Suprapubic skin (tissue), 4 donors: ENCODE data around the gene FAM98B. TPM values are rescaled to one million over a fixed set of nuclear protein-coding genes. Genes with fewer than 3 reads are reported as not detected.

ENCODE experiments used
- DNase-seq, 2 donors: peaks; one replicate each; pipeline ENCODE4 v3.0.0-alpha.2; 2019; ENCODE audit warnings: low spot score in 2 of 2
- H3K27ac ChIP-seq: fragments of 200-600 bp; sonication (generic); one replicate; pipeline ENCODE4 v1.5.1; 2019
- H3K27me3 ChIP-seq: fragments of 200-600 bp; sonication (generic); one replicate; pipeline ENCODE4 v1.5.1; 2019
- H3K36me3 ChIP-seq: fragments of 200-600 bp; sonication (generic); one replicate; pipeline ENCODE4 v1.5.1; 2019
- H3K4me1 ChIP-seq: fragments of 200-600 bp; sonication (generic); one replicate; pipeline ENCODE4 v1.5.1; 2019
- H3K4me3 ChIP-seq: fragments of 200-600 bp; sonication (generic); one replicate; pipeline ENCODE4 v1.5.1; 2019; ENCODE audit warnings: mild to moderate bottlenecking
- H3K9me3 ChIP-seq: fragments of 200-600 bp; sonication (generic); one replicate; pipeline ENCODE4 v1.5.1; 2019
- EP300 ChIP-seq: sonication (generic); formaldehyde crosslinking; IDR thresholded peaks from one replicate; pipeline ENCODE4 v1.6.1; 2017; ENCODE audit warnings: antibody characterized with exemption
- POLR2A ChIP-seq, 2 donors: fragments of 450-650 bp; IDR thresholded peaks; one replicate each; pipeline ENCODE4 v1.6.1; 2017; ENCODE audit warnings: antibody characterized with exemption in 2 of 2, mild to moderate bottlenecking in 2 of 2, moderate library complexity in 2 of 2
- POLR2AphosphoS5 ChIP-seq, 3 donors: sonication (generic); formaldehyde crosslinking; IDR thresholded peaks; one replicate each; pipeline ENCODE4 v1.6.1; 2017; ENCODE audit warnings: antibody characterized with exemption in 3 of 3
- WGBS: methylation state at CpG from one replicate; pipeline ENCODE4 v1.1.5; 2018; 5-methylcytosine and 5-hydroxymethylcytosine counted together
- total RNA-seq, 4 donors: library from RNA; depleted of rRNA; stranded (reverse); fragments of >200 nt; gene quantifications; one replicate each; pipeline ENCODE4 v1.1.0, GENCODE V29; 2016
- TF ChIP-seq, protein P1 (sequence below), 2 donors: fragments of 200-600 bp in 1 of 2; fragments of 450-650 bp in 1 of 2; sonication (generic) in 1 of 2; IDR thresholded peaks; one replicate each; pipeline ENCODE4 v1.5.1; 2016 to 2019; ENCODE audit warnings: antibody characterized with exemption in 2 of 2, mild to moderate bottlenecking in 1 of 2, moderate library complexity in 1 of 2

The FAM98B gene
- total RNA-seq, 4 donors from 2014 or later = 9.4 to 48.3 (median 14.7) TPM

- WGBS = 88% methylated on average over 2 of the region's 2 CpGs
- Histone ChIP-seq H3K36me3 (no peaks in the 10 kb centered on the region), H3K27ac (no peak overlapping the region), H3K27me3 (no peaks in the 10 kb centered on the region), H3K4me3 (no peak overlapping the region), H3K9me3 (no peaks in the 10 kb centered on the region), H3K4me1 (peaks cover under 1% of the 10 kb centered on the region)
- DNase-seq = no peak
- TF ChIP-seq EP300 = no peak
- no peak for TF ChIP-seq POLR2AphosphoS5 (IDR thresholded peaks at IDR 0.05)
- TF ChIP-seq, protein P1, sequence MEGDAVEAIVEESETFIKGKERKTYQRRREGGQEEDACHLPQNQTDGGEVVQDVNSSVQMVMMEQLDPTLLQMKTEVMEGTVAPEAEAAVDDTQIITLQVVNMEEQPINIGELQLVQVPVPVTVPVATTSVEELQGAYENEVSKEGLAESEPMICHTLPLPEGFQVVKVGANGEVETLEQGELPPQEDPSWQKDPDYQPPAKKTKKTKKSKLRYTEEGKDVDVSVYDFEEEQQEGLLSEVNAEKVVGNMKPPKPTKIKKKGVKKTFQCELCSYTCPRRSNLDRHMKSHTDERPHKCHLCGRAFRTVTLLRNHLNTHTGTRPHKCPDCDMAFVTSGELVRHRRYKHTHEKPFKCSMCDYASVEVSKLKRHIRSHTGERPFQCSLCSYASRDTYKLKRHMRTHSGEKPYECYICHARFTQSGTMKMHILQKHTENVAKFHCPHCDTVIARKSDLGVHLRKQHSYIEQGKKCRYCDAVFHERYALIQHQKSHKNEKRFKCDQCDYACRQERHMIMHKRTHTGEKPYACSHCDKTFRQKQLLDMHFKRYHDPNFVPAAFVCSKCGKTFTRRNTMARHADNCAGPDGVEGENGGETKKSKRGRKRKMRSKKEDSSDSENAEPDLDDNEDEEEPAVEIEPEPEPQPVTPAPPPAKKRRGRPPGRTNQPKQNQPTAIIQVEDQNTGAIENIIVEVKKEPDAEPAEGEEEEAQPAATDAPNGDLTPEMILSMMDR (IDR thresholded peaks at IDR 0.05) = no peak
- no peak for TF ChIP-seq POLR2A (IDR thresholded peaks at IDR 0.05)
Measured at GRCh38 chr15:38526158-38526557, 72.2 kb downstream of the FAM98B start.

- Histone ChIP-seq H3K27me3 (no peaks in the 10 kb centered on the region), H3K9me3 (no peaks in the 10 kb centered on the region), H3K36me3 (no peaks in the 10 kb centered on the region), H3K27ac (no peak overlapping the region), H3K4me1 (peaks cover 10% of the 10 kb centered on the region), H3K4me3 (no peak overlapping the region)
- WGBS = 71% methylated on average over 1 of the region's 1 CpG
- TF ChIP-seq POLR2A (IDR thresholded peaks at IDR 0.05) = no peak
- TF ChIP-seq, protein P1 (IDR thresholded peaks at IDR 0.05) = no peak
- no peak for TF ChIP-seq EP300
- no peak for TF ChIP-seq POLR2AphosphoS5 (IDR thresholded peaks at IDR 0.05)
- DNase-seq = no peak
Measured at GRCh38 chr15:38528294-38528693, 74.4 kb downstream of the FAM98B start.

DNA sequence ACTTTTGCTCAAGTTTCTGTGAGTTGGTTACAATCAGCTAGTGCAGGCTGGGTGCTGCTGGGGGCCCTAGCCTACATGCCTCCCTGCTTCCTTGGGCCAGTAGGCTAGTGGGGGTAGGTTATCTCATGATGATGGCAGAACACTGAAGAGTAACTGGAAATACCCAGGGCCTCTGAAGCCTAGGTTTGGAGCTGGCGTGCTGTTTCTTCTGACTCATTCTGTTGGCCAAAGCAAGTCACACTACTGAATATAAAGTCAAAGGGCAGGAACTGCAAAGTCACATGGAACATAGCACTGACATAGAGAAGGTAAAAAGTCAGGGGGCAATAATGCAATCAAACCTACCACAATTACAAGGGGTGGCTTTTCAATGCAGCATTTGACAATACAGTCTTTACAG is 76.2 kb downstream of the FAM98B start:
- H3K27me3 ChIP-seq = no peaks in the 10 kb centered on the region
- no peaks in the 10 kb centered on the region for H3K36me3 ChIP-seq
- DNase-seq = no peak
- TF ChIP-seq, protein P1 (IDR thresholded peaks at IDR 0.05) = no peak
- TF ChIP-seq POLR2A (IDR thresholded peaks at IDR 0.05) (no peak), POLR2AphosphoS5 (IDR thresholded peaks at IDR 0.05) (no peak), EP300 (no peak)
- 80% methylated on average over 1 of the region's 1 CpG for WGBS
- H3K9me3 ChIP-seq = no peaks in the 10 kb centered on the region
- peaks cover 10% of the 10 kb centered on the region for H3K4me1 ChIP-seq
- no peak overlapping the region for H3K27ac ChIP-seq
- no peak overlapping the region for H3K4me3 ChIP-seq

DNA sequence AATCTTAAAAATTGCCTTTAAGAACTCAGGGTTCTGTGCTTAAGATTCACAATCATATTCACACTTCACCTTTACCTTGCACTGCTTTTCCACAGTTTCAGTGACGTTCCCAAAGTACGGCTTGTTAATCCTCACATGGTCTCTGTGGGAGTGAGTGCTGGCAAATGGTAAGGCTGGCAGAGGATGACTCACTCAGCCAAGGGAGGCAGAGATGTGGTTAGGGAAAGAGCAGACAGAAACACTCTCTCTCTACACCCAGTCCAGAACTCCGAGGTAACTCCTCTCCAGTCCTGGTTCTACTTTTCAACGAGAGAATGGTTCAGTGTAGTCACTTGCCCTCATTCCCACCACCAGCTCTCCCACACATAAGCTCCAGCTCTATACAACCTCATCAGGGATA is 77.6 kb downstream of the FAM98B start:
- 37% methylated on average over 4 of the region's 4 CpGs for WGBS
- Histone ChIP-seq H3K4me3 (no peak overlapping the region), H3K36me3 (no peaks in the 10 kb centered on the region), H3K9me3 (no peaks in the 10 kb centered on the region), H3K4me1 (peaks cover 18% of the 10 kb centered on the region), H3K27me3 (no peaks in the 10 kb centered on the region), H3K27ac (peak overlapping the region; percentile 66)
- DNase-seq = no peak
- TF ChIP-seq POLR2AphosphoS5 (IDR thresholded peaks at IDR 0.05) = no peak

DNA sequence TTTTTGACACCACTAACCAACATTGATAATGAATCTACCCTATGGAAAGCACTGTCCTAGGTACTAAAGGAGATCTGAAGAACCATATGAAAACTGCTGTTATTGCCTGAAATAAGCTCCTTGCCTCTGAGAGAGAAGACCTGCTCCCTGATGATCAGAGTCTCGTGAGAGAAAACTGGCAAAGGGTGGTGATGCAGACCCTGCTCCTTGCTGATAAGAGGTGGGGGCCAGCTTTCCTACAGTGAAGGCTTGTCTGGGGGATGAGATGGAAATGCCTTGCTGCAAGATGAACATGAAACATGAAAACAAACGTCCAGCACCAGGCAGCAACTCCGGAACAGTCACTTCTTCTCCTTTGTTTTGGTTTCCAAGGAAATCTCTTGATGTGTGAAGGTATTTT is 78.8 kb downstream of the FAM98B start:
- no peaks in the 10 kb centered on the region for H3K9me3 ChIP-seq
- no peaks in the 10 kb centered on the region for H3K27me3 ChIP-seq
- H3K4me1 ChIP-seq = peaks cover 18% of the 10 kb centered on the region
- TF ChIP-seq POLR2A (IDR thresholded peaks at IDR 0.05) (no peak), EP300 (no peak), POLR2AphosphoS5 (IDR thresholded peaks at IDR 0.05) (no peak)
- TF ChIP-seq, protein P1 (IDR thresholded peaks at IDR 0.05) = no peak
- 94% methylated on average over 3 of the region's 3 CpGs for WGBS
- no peak for DNase-seq
- H3K4me3 ChIP-seq = no peak overlapping the region
- H3K36me3 ChIP-seq = no peaks in the 10 kb centered on the region
- no peak overlapping the region for H3K27ac ChIP-seq

GRCh38 chr15:38533416-38533915 is 79.5 kb downstream of the FAM98B start:
- no peak for DNase-seq
- WGBS = 83% methylated on average over 6 of the region's 6 CpGs
- H3K4me3 ChIP-seq = no peak overlapping the region
- no peaks in the 10 kb centered on the region for H3K36me3 ChIP-seq
- H3K27ac ChIP-seq = no peak overlapping the region
- TF ChIP-seq, protein P1 (IDR thresholded peaks at IDR 0.05) = no peak
- no peak for TF ChIP-seq POLR2A (IDR thresholded peaks at IDR 0.05)
- no peak for TF ChIP-seq EP300
- no peak for TF ChIP-seq POLR2AphosphoS5 (IDR thresholded peaks at IDR 0.05)
- H3K27me3 ChIP-seq = no peaks in the 10 kb centered on the region
- H3K4me1 ChIP-seq = peaks cover 18% of the 10 kb centered on the region
- H3K9me3 ChIP-seq = no peaks in the 10 kb centered on the region
